Trophoblast cell (in vitro differentiated cells and primary cell): ENCODE data around the gene TARBP1.

ENCODE experiments used
- DNase-seq, 2 donors: peaks; one replicate each; pipeline ENCODE4 v3.0.0-alpha.2; 2016
- H2AFZ ChIP-seq: 2 replicates; pipeline ENCODE4 v1.6.1; 2013; ENCODE audit warnings: low read length, moderate library complexity, mild to moderate bottlenecking; ENCODE audit not compliant: insufficient read depth, poor library complexity
- H2AK5ac ChIP-seq: 2 replicates; pipeline ENCODE4 v1.6.1; 2013; ENCODE audit warnings: mild to moderate bottlenecking, low read length
- H2BK120ac ChIP-seq: 2 replicates; pipeline ENCODE4 v1.6.1; 2013; ENCODE audit warnings: low read length, mild to moderate bottlenecking, moderate library complexity; ENCODE audit not compliant: insufficient read depth, poor library complexity
- H2BK12ac ChIP-seq: 2 replicates; pipeline ENCODE4 v1.6.1; 2013; ENCODE audit warnings: mild to moderate bottlenecking, low read length, moderate library complexity
- H2BK5ac ChIP-seq: 2 replicates; pipeline ENCODE4 v1.6.1; 2013; ENCODE audit warnings: low read length, low read depth, moderate library complexity, mild to moderate bottlenecking; ENCODE audit not compliant: poor library complexity
- H3K14ac ChIP-seq: 2 replicates; pipeline ENCODE4 v1.6.1; 2013; ENCODE audit warnings: mild to moderate bottlenecking, low read length
- H3K18ac ChIP-seq: 2 replicates; pipeline ENCODE4 v1.6.1; 2013; ENCODE audit warnings: mild to moderate bottlenecking, low read length
- H3K23ac ChIP-seq: 2 replicates; pipeline ENCODE4 v1.6.1; 2013; ENCODE audit warnings: low read length
- H3K27ac ChIP-seq: 2 replicates; pipeline ENCODE4 v1.5.1; 2013; ENCODE audit warnings: low read depth, mild to moderate bottlenecking, inconsistent platforms, low read length, moderate library complexity
- H3K27me3 ChIP-seq: 2 replicates; pipeline ENCODE4 v1.6.1; 2013; ENCODE audit warnings: inconsistent platforms, mild to moderate bottlenecking, low read length, moderate library complexity; ENCODE audit not compliant: insufficient read depth
- H3K36me3 ChIP-seq, 2 experiments: 1 replicate in 1 of 2; 2 replicates in 1 of 2; pipeline ENCODE4 v1.6.1; 2013; ENCODE audit warnings: low read length in 2 of 2, mild to moderate bottlenecking in 2 of 2, moderate library complexity in 1 of 2; ENCODE audit not compliant: insufficient read depth in 2 of 2, control insufficient read depth in 1 of 2
- H3K4ac ChIP-seq: 2 replicates; pipeline ENCODE4 v1.6.1; 2013; ENCODE audit warnings: low read depth, mild to moderate bottlenecking, low read length, moderate library complexity
- H3K4me1 ChIP-seq, 2 experiments: 1 replicate in 1 of 2; 2 replicates in 1 of 2; pipeline ENCODE4 v1.6.1; 2013; ENCODE audit warnings: low read length in 2 of 2, mild to moderate bottlenecking in 2 of 2, moderate library complexity in 1 of 2; ENCODE audit not compliant: insufficient read depth in 2 of 2, control insufficient read depth in 1 of 2
- H3K4me2 ChIP-seq: 2 replicates; pipeline ENCODE4 v1.6.1; 2013; ENCODE audit warnings: inconsistent platforms, mild to moderate bottlenecking, low read length, moderate library complexity
- H3K4me3 ChIP-seq: 2 replicates; pipeline ENCODE4 v1.5.1; 2013; ENCODE audit warnings: mild to moderate bottlenecking, low read depth, low read length, inconsistent platforms
- H3K79me1 ChIP-seq: one replicate; pipeline ENCODE4 v1.6.1; 2013; ENCODE audit warnings: low read length
- H3K79me2 ChIP-seq: 2 replicates; pipeline ENCODE4 v1.6.1; 2013; ENCODE audit warnings: low read length, mild to moderate bottlenecking; ENCODE audit not compliant: control insufficient read depth, insufficient read depth, poor library complexity
- H3K9ac ChIP-seq: 2 replicates; pipeline ENCODE4 v1.6.1; 2013; ENCODE audit warnings: mild to moderate bottlenecking, low read length
- H3K9me3 ChIP-seq: 2 replicates; pipeline ENCODE4 v1.6.1; 2013; ENCODE audit warnings: low read depth, mild to moderate bottlenecking, control low read depth, inconsistent platforms, low read length; ENCODE audit not compliant: insufficient read depth
- H4K12ac ChIP-seq: 2 replicates; pipeline ENCODE4 v1.6.1; 2013; ENCODE audit warnings: low read depth, mild to moderate bottlenecking, low read length, moderate library complexity
- H4K8ac ChIP-seq: 2 replicates; pipeline ENCODE4 v1.6.1; 2013; ENCODE audit warnings: low read depth, mild to moderate bottlenecking, low read length, moderate library complexity
- H4K91ac ChIP-seq: one replicate; pipeline ENCODE4 v1.6.1; 2013; ENCODE audit warnings: low read depth, mild to moderate bottlenecking, low read length, moderate library complexity
- WGBS: extraction: QIAGEN DNeasy Blood & Tissue Kit; methylation state at CpG from one replicate; pipeline ENCODE4 v1.1.7; 2013; ENCODE audit warnings: missing lambda C conversion rate; ENCODE audit not compliant: insufficient read length, insufficient coverage; ENCODE audit errors: extremely low coverage; 5-methylcytosine and 5-hydroxymethylcytosine counted together

TARBP1 gene

GRCh38 chr1:234479310-234479559, 256 bp upstream of the TARBP1 start:
- Histone ChIP-seq H3K9me3 (no peaks in the 10 kb centered on the region), H3K79me1 (peaks cover 5% of the 10 kb centered on the region), H4K12ac (peak overlapping the region; percentile 31), H2BK120ac (no peak overlapping the region), H3K23ac (no peak overlapping the region), H4K8ac (peak overlapping the region; percentile 70), H3K27ac (no peak overlapping the region), H3K4me3 (no peak overlapping the region), H2AK5ac (no peak overlapping the region), H3K18ac (no peak overlapping the region), H2AFZ (peak overlapping the region; percentile 43), H3K27me3 (no peaks in the 10 kb centered on the region), H3K36me3 (no peaks in the 10 kb centered on the region), H3K4ac (no peak overlapping the region), H2BK5ac (no peak overlapping the region), H3K79me2 (peaks cover 2% of the 10 kb centered on the region), H3K9ac (no peak overlapping the region), H3K4me2 (peak overlapping the region; percentile 100), H3K4me1 (peaks cover 2 to 6% of the 10 kb centered on the region in 2 experiments), H3K14ac (no peak overlapping the region), H4K91ac (no peak overlapping the region), H2BK12ac (no peak overlapping the region)
- DNase-seq: no peak
- no CpG with 5 or more reads among the region's 5 CpGs for WGBS

- WGBS: no CpG with 5 or more reads among the region's 43 CpGs
- DNase-seq: peak in 1 of 2 donors; percentile 77
- Histone ChIP-seq H2BK5ac (peak overlapping the region; percentile 45), H3K4me3 (peak overlapping the region; percentile 84), H3K36me3 (no peaks in the 10 kb centered on the region), H3K9ac (peak overlapping the region; percentile 73), H3K9me3 (no peaks in the 10 kb centered on the region), H3K4me2 (peak overlapping the region; percentile 100), H4K12ac (peak overlapping the region; percentile 81), H3K18ac (peak overlapping the region; percentile 61), H4K91ac (peak overlapping the region; percentile 81), H3K23ac (no peak overlapping the region), H2AFZ (peak overlapping the region; percentile 86), H3K27me3 (no peaks in the 10 kb centered on the region), H4K8ac (peak overlapping the region; percentile 91), H3K14ac (peak overlapping the region; percentile 79), H3K4me1 (peaks cover 2 to 6% of the 10 kb centered on the region in 2 experiments), H2AK5ac (no peak overlapping the region), H3K79me2 (peaks cover 2% of the 10 kb centered on the region), H3K4ac (peak overlapping the region; percentile 34), H2BK12ac (no peak overlapping the region), H3K79me1 (peaks cover 5% of the 10 kb centered on the region), H2BK120ac (peak overlapping the region; percentile 70), H3K27ac (peak overlapping the region; percentile 72)
Observed at GRCh38 chr1:234478152-234478480, 863 bp downstream of the TARBP1 start.

- peaks cover 2% of the 10 kb centered on the region for H3K79me2 ChIP-seq
- peak overlapping the region; percentile 86 for H2AFZ ChIP-seq
- no CpG with 5 or more reads among the region's 15 CpGs for WGBS
Observed at GRCh38 chr1:234477386-234478151, 1.4 kb downstream of the TARBP1 start.

GRCh38 chr1:234476172-234476571, 2.8 kb downstream of the TARBP1 start:
- Histone ChIP-seq H2BK12ac (no peak overlapping the region), H3K4me3 (no peak overlapping the region), H3K4ac (no peak overlapping the region), H3K79me1 (peaks cover 5% of the 10 kb centered on the region), H3K9me3 (no peaks in the 10 kb centered on the region), H3K4me1 (peaks cover 2 to 6% of the 10 kb centered on the region in 2 experiments), H3K23ac (no peak overlapping the region), H4K91ac (no peak overlapping the region), H2BK120ac (no peak overlapping the region), H4K8ac (no peak overlapping the region), H3K27ac (no peak overlapping the region), H4K12ac (no peak overlapping the region), H2AK5ac (no peak overlapping the region), H3K79me2 (peaks cover 2% of the 10 kb centered on the region), H2AFZ (no peak overlapping the region), H3K4me2 (no peak overlapping the region), H3K36me3 (no peaks in the 10 kb centered on the region), H2BK5ac (no peak overlapping the region), H3K9ac (no peak overlapping the region), H3K18ac (no peak overlapping the region), H3K27me3 (no peaks in the 10 kb centered on the region), H3K14ac (no peak overlapping the region)
- no peak for DNase-seq
- WGBS: 100% methylated on average over 1 of the region's 5 CpGs

More at GRCh38 chr1:234477386-234478151, 1.4 kb downstream of the TARBP1 start:
- Histone ChIP-seq H3K4me2 (peak overlapping the region; percentile 100), H2BK120ac (no peak overlapping the region), H3K27ac (no peak overlapping the region), H2BK5ac (no peak overlapping the region), H3K14ac (peak overlapping the region; percentile 79), H2BK12ac (no peak overlapping the region), H3K9ac (no peak overlapping the region), H3K4me3 (peak overlapping the region; percentile 84), H3K18ac (peak overlapping the region; percentile 61), H3K4me1 (peaks cover 2 to 6% of the 10 kb centered on the region in 2 experiments), H4K12ac (peak overlapping the region; percentile 27), H3K36me3 (no peaks in the 10 kb centered on the region), H3K79me1 (peaks cover 5% of the 10 kb centered on the region), H2AK5ac (no peak overlapping the region), H3K23ac (no peak overlapping the region), H3K4ac (no peak overlapping the region), H4K8ac (peak overlapping the region; percentile 74), H3K27me3 (no peaks in the 10 kb centered on the region), H3K9me3 (no peaks in the 10 kb centered on the region), H4K91ac (no peak overlapping the region)
- DNase-seq: no peak
